ENCODE results near the gene SMR3B.

DNA sequence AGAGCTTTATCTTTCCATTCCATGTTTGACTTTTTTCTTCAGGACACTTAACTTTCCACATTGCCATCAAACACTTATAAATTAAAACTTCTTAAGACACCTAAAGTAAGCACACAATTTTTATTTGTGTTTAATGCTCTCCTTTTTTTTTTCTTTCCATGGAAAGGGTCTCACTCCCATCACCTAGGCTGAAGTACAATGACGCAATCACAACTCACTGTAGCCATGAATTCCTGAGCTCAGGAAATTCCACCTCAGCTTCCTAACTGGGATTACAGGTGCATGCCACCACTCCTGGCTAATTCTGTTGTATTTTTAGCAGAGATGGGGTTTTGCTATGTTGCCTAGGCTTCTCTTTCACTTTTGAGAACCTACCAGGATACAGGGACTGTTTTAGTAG lies 15.1 kb upstream of the SMR3B start:
- TF ChIP-seq POLR2A (IDR thresholded peaks at IDR 0.05) (no peak), EP300 (IDR thresholded peaks at IDR 0.05) (no peak)
- TF ChIP-seq, protein P1, sequence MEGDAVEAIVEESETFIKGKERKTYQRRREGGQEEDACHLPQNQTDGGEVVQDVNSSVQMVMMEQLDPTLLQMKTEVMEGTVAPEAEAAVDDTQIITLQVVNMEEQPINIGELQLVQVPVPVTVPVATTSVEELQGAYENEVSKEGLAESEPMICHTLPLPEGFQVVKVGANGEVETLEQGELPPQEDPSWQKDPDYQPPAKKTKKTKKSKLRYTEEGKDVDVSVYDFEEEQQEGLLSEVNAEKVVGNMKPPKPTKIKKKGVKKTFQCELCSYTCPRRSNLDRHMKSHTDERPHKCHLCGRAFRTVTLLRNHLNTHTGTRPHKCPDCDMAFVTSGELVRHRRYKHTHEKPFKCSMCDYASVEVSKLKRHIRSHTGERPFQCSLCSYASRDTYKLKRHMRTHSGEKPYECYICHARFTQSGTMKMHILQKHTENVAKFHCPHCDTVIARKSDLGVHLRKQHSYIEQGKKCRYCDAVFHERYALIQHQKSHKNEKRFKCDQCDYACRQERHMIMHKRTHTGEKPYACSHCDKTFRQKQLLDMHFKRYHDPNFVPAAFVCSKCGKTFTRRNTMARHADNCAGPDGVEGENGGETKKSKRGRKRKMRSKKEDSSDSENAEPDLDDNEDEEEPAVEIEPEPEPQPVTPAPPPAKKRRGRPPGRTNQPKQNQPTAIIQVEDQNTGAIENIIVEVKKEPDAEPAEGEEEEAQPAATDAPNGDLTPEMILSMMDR (IDR thresholded peaks at IDR 0.05) = no peak
